ENCODE data around the gene NCBP3. TPM values are rescaled to one million over a fixed set of nuclear protein-coding genes. Genes with fewer than 3 reads are reported as not detected.
"Not testable (repeated sequence)": the region's sequence is repeated elsewhere in the genome, so short reads cannot be mapped to it uniquely, and the experiment has no call there.

The NCBP3 gene
- total RNA-seq, 1 donor from 2014 or later = 13.7 TPM

DNA sequence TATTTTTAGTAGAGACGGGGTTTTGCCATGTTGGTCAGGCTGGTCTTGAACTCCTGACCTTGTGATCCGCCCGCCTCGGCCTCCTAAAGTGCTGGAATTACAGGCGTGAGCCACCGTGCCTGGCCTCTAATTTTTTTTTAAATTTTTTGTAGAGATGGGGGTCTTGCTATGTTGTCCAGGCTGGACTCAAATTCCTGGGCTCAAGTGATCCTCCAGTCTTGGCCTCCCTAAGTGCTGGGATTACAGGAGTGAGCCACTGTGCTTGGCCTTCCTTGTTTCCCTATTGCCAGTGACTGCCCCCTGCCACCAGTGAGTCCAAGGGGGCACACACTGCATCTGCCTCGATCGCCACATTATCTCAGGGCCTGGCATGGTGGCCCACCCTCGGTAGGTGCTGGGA, 51.9 kb downstream of the NCBP3 start:
- not testable (repeated sequence) for DNase-seq (ENCODE audit: low read depth)

DNA sequence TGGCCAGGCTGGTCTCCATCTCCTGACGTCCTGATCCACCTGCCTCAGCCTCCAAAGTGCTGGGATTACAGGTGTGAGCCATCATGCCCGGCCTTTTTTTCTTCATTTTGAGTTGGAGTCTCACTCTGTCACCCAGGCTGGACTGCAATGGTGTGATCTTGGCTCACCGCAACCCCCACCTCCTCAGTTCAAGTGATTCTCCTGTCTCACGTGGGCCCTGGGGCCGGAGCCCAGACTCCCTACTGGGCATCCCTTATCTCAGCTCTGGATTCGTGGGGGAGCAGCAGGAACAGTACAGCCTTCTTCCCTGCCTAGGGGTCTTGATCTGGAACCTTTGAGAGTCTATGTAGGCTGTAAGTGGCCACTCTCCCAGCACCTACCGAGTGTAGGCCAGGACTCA, 52.8 kb downstream of the NCBP3 start:
- not testable (repeated sequence) for DNase-seq (ENCODE audit: low read depth)

DNA sequence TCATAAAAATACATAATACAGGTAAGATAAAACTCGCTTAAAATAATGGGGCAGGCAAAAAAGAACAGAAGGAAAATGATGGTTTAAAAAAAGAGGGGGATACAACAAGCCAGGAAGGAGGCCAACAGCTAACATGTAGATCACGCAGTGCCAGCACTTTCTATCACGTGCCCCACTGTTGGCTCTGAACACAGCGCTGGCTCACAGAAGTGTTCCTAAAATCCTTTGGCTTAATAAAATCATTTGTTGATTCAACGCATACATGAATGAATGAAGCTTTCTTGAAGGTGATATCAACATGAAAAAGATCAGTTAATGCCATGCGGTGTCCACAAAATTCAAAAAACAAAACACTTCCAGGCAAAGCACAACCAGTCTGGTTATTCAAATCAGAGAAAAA, 53.6 kb downstream of the NCBP3 start:
- DNase-seq (ENCODE audit: low read depth) = no peak

DNA sequence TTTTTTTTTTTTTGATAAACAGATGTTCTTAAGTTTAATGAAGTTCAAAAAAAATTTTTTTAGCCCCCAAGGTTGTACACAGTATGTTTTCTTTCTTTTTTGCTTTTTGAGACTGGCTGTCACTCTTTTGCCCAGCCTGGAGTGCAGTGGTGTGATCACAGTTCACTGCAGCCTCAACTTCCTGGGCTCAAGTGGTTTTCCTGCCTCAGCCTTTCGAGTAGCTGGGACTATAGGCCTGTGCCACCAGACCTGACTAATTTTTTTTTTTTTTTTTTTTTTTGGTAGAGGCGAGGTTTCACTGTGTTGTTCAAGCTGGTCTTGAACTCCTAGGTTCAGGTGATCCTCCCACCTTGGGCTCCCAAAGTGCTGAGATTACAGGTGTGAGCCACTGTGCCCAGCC, 57.8 kb downstream of the NCBP3 start:
- DNase-seq (ENCODE audit: low read depth) = no peak

DNA sequence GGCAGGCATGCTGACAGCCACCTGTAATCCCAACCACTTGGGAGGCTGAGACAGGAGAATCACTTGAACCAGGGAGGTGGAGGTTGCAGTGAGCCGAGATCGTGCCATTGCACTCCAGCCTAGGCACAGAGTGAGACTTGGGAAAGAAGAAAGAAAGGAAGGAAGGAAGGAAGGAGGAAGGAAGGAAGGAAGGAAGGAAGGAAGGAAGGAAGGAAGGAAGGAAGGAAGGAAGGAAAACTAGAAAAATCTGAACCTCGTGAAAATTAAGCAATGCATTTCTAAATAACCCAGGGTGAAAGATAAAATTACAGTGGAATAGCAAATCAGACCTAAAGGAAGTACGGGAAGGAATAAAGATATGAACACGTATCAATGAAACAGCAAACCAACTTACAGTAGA, 60.7 kb downstream of the NCBP3 start:
- DNase-seq (ENCODE audit: low read depth) = not testable (repeated sequence)

DNA sequence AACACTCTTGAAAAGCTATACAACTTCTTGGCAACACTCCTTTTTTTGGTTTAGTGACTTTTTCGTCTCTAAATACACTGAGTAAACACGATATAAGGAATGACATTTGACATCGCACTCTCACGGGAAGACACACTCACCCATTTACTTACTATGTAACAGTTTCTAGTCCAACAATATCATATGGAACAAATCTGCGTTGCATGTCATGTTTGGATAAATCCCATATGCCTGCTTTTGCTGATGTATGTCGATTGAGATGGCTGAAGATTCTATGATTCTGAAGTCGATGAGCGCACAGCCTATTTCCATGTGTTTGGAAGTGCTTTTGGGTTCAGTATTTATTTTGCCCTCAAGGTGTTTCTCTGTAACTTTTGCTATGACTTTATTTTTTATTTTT, 63.3 kb downstream of the NCBP3 start:
- no peak for DNase-seq (ENCODE audit: low read depth)

DNA sequence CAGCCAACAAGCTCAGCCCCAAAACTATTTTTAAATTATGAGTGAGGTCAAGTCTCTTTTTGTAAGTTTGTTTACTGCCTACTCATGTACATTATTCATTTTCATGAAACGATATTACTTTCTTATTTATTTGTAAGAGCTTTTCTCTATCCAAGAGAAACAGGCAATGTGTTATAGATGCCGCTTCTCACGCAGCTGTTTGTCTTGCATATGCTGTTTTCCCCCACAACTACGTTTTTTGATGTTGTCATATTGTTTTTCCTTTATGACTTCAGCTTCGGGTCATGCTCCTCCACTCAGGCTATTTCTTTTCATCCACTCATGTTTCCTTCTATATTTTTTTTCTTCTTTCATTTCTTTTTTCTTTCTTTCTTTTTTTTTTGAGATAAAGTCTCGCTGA, 65.1 kb downstream of the NCBP3 start:
- no peak for DNase-seq (ENCODE audit: low read depth)

DNA sequence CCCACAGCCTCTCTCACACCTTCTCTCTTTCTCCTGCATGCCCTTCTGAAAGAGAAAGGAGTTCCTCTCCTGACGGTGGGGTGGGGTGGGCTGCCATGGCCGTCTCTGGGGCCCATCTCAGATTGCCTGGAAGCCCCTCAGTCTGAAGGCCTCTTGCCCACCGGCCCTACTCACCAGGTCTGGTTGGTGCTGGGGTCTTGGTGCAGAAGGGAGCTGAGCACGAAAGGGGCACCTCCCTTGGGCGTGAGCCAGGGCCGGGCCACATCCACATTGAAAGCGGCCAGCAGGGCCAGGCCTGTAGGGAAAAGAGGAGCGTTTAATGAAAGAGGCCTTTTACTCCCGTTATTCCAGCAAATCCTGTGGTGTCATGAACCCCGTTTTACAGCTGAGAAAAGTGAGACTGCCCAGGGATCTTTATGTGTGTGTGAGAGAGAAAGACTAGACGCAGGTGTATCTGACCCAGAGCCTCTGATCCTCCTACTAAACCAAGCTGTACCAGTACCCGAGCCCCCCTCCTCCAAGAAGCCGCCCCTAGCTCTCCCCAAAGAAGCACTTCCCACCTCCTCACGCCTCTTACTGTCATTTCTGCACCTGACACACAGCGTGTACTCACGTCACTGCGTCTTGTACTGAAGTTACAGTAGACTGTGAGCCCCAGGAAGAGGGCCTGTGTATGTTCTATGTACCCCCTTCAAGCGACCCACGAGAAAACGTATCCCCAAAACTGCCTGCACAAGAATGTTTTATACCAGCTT, 68.5 kb downstream of the NCBP3 start:
- DNase-seq (ENCODE audit: low read depth) = no peak

DNA sequence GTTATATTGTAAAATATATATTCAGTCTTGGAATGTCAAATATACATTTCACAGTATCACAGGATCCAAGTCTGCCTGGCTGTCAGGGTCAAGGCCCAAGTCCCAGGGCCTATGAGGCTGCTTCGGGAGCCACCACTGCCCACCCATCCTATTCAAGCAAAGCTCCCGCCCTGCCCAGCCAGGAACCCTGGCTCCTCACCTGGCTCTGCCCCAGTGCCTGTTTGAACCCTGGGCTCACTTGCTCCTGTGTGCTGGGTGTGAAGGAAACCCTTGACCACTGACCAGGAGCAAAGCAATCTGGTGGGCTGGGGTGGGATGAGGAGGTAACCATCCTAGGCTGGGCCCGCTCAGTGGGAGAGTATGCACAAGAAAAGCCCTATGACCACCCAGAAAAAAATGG, 72.1 kb downstream of the NCBP3 start:
- DNase-seq (ENCODE audit: low read depth) = no peak

DNA sequence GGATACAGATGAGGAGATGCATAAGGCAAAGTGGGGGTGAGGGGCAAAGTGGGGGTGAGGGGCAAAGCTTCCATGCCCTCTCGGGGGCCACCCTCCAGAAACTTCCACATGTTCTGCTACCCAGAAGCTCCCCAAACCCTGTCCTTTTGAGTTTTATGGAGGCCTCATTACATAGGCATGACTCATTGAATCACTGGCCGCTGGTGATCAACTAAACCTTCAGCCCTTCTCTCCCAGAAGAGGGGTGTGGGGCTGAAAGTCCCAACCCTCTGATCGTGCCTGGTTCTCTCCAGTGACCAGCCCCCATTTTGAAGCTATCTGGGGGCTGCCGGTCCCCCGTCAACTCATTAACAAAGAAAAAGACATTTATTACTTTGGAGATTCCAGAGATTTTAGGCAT, 72.5 kb downstream of the NCBP3 start:
- DNase-seq (ENCODE audit: low read depth) = peak; percentile 9

DNA sequence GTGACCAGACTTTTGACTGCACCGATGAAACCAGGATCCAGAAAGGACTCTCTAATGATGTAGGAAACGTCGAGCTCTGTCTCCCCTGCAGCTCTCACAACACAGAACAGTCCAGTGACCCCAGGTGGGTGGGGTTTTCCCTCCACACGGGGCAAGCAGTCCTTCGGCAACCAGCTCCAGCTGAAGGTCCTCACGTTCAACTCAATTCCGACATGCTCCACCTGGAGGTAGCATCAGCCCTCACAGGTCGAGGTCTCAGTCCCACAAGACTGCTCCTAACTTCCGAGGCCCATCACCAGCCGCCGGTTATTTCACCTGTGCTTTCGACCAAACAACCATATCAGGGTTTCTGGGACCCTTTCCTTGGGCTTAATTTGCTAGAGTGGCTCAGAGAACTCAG, 73.3 kb downstream of the NCBP3 start:
- no peak for DNase-seq (ENCODE audit: low read depth)

DNA sequence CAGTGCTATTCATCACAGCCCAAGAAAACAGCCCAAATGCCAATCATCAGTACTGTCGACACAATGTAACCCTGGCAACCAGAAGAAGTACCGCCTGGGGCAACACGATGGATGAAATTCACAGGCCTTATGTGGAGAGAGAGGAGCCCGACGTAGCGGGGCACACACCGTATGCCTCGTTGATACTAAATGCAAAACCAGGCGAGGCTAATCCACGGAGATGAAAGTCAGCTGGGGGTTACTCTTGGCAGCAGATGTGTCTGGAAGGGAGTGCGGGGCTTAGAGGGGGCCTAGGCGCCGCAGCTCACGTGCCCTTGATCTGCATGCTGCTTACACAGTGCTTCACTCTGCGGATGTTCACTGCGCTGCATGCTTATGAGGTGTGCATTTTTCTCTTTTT, 74.9 kb downstream of the NCBP3 start:
- no peak for DNase-seq (ENCODE audit: low read depth)

DNA sequence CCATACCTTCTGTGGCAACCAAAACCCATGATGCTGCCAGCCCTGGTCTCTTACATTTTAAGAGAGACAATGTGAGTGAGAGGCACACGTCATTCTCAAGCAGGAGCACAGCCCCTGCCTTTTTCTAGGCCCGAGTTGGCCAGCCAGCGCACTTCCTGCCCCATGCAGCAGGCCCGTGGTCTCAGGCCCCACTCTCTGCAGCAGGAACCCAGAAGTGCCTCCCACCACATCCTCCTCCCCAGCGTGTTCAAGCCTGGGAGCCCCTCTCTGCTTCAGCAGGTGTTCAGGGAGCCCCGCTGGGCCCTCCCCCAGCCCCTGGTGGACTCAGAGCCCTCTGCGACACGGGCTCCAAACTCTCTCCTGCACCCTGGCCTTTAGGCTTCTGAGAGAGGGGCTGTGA, 75.6 kb downstream of the NCBP3 start:
- DNase-seq (ENCODE audit: low read depth) = no peak

DNA sequence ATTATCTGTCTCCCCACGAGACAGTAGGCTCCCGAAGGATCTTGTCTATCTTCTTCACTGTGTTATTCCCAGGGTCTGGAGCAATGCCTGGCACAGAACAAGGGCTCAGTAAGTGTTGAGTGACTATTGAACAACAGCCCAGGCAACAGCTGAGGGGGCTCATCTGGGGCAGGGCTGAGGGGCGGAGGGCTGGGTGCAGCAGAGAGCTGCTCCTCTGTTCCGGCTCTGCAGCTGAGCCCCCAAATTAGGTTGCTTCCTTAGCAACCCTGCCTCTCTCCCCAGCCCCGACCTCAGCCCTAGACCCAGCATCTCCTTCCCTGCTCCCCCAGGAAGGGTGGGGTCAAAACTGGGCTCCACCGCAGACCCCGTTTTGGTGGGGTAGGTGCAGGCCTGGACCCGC, 77.3 kb downstream of the NCBP3 start:
- no peak for DNase-seq (ENCODE audit: low read depth)

DNA sequence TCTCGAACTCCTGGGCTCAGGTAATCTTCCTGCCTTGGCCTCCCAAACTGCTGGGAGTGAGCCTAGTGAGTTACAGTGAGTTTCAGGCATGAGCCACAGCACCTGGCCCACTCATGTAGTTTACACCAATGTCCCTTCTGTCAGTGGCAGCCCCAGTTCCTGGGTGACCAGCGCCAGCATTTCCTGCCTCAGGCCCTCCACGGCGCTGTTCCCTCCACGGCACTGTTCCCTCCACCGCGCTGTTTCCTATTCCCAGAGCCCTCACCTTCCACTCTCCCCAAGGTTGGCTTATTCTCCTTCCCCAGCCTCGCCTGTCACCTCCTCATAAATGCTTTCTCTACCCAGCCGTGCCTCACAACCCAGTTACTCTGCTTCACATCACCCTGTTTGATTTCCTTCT, 77.7 kb downstream of the NCBP3 start:
- no peak for DNase-seq (ENCODE audit: low read depth)

DNA sequence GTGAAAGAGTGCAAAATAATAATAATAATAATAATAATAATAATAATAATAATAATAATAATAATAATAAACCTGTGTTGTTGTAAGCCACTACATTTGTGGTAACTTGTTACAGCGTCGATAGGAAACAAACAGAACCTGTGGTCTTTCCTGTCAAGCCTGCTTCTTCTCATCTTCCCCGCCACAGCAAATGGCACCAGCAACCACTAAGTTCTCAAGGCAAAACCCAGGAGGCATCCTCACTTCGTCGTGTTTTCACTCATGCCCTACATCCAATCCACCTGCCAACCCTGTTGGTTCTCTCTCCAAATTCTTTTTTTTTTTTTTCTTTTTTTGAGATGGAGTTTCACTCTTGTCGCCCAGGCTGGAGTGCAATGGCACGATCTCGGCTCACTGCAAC, 79.3 kb downstream of the NCBP3 start:
- no peak for DNase-seq (ENCODE audit: low read depth)

DNA sequence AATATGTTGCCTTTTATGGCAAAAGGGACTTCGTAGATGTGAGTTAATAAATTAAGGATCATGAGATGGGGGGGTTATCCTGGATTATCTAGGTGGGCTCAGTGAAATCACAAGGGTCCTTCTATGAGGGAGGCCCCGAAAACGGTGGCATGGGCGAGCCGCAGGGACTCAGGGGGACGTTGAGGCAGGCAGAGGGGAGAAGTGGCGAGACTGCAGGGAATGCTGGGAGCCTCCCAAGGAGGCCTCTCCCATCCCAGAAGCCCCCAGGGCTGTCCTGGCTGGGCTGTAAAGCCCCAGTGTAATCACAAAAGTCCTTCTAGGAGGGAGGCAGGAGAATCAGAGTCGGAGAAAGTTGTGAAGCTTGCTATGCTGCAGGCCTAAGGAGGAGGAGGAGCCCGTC, 80.1 kb downstream of the NCBP3 start:
- DNase-seq (ENCODE audit: low read depth) = no peak

DNA sequence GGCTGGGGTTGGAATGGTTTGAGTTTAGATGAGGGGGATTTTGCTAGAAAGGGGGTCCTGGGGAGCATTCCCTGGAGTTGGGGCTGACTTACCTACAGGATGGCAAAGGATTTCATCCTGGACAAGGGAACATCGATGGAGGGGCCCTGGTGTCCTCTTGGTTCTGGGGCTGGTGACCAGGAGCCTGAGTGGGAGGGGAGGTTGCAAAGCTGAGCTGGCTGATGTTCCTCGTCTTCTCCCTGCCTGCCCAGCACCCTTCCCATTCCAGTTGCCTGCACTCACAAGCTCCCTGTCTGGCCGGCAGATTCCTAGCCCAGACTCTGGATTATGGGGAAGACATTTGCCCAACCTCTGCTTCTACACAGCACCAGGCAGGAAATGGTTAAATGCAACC, 82.3 kb downstream of the NCBP3 start:
- DNase-seq (ENCODE audit: low read depth) = no peak

DNA sequence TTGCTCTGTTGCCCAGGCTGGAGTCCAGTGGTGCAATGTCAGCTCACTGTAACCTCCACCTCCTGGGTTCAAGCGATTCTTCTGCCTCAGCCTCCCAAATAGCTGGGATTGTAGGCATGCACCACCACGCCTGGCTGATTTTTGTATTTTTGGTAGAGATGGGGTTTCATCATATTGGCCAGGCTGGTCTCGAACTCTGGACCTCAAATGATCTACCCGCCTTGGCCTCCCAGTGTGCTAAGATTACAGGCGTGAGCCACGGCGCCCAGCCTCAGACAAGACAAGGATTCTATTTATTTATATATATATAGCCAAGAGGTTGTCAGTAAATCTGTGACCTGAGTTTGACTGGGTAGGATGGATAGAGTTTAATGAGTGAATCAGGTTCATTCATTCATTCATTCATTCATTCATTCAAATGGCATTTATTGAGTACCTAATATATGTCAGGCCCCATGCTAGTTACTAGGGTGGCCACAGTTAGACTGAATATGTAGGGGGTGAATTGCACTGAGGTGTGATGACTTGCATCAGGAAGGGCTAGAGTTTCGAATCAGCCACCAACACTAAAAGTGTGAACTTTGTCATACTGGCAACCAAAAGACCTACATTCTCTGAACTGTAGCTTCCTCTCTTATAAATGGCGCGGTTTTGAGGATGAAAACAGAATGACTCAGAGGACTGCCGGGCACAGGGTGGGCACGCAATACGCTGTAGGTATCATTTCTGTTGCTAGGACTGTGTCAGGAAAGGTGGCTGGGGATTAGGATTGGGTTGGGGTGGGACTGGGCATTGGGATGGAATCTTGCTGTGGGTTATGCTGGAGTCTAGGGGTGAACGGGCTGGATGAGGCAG, 82.9 kb downstream of the NCBP3 start:
- no peak for DNase-seq (ENCODE audit: low read depth)

DNA sequence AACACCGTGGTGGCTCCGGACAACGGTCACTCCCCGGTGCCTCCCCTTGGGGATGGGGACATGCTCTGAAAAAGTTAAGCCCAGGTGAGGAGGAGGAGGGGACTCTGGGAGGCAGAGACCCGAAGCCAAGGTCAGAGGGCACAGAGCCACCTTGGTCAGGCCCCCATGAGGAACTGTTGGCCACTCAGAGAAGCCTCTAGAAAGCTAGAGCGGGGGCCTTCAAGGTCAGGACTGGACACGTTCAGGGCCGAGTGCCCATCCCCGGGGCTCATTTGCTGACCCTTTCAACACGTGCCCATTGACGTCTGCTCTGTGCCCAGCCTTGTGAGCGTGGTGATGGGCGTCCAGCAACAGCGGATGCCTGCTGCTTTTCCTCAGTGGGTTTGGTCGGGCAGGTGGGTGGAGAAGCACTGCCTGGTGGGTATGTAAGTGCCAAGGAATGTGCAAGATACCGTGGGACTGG, 84.1 kb downstream of the NCBP3 start:
- no peak for DNase-seq (ENCODE audit: low read depth)

DNA sequence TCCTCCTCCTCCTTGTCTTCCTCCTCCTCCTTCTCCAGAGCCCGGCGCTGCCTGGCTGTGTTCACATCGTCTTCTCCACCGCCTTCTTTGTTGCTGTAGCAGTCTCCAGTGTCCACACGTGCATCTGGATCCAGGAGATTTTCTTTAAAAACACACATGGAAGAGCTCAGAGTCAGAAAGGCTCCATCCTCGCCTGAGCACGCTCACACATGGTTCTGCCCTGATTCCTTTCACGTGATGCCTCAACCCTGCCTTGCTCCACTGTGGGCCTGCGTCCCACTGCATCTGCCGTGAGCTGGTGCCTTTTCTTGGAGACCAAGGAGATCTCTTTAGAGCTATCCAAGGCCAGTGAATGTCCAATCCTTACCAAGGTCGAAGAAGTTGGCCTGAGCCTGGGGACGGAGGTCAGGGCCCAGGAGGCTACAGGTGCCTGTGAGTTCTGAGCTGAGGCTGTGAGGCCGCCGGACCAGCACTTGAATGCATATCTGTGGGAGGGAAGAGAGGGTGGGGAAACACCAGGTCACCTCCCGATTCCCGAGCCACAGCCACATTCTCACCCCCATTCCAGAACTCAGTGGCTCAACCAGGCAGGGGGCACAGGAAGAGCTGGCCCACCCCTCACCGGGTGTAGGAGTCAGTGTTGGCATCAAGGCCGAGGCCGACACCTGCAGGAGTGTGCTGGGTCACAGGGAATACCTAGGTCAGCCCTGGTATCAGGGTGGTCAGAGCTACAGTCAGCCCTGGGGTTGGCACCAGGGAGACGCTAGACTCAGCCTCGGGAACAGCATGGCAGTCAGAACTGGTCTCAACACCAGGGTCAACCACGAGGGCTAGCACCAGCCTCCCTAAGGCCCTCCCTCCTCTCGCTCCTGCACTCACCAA, 84.8 kb downstream of the NCBP3 start:
- no peak for DNase-seq (ENCODE audit: low read depth)
